Thyroid gland (tissue), 4 donors: ENCODE results near the gene DGKZ.

Source experiments
- POLR2A ChIP-seq, 2 donors: fragments of 450-650 bp; IDR thresholded peaks; one replicate each; pipeline ENCODE4 v1.6.1; 2017; ENCODE audit warnings: antibody characterized with exemption in 2 of 2, mild to moderate bottlenecking in 2 of 2, moderate library complexity in 1 of 2
- TF ChIP-seq, protein P1 (sequence below), 6 experiments: fragments of 200-600 bp in 3 of 6; fragments of 450-650 bp in 3 of 6; sonication (generic) in 3 of 6; IDR thresholded peaks; one replicate each; pipeline ENCODE4 v1.5.1; 2016 to 2019; ENCODE audit warnings: antibody characterized with exemption in 6 of 6, mild to moderate bottlenecking in 2 of 6, inconsistent platforms in 1 of 6, moderate library complexity in 1 of 6

DNA sequence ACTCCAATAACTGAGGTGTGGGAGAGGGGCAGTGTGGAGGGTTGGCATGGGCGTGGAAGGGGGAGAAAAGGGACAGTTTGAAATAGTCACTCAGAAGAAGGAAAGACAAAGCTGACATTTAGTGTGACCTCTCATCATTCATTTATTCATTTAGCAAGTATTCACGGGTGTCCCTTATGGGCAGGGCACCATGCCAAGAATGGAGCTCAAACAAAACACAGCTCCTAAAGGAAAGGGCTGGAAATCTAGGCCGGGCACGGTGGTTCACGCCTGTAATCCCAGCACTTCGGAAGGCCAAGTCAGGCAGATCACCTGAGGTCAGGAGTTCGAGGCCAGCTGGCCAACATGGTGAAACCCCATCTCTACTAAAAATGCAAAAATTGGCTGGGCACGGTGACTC is 19.4 kb upstream of the DGKZ start:
- TF ChIP-seq, protein P1, sequence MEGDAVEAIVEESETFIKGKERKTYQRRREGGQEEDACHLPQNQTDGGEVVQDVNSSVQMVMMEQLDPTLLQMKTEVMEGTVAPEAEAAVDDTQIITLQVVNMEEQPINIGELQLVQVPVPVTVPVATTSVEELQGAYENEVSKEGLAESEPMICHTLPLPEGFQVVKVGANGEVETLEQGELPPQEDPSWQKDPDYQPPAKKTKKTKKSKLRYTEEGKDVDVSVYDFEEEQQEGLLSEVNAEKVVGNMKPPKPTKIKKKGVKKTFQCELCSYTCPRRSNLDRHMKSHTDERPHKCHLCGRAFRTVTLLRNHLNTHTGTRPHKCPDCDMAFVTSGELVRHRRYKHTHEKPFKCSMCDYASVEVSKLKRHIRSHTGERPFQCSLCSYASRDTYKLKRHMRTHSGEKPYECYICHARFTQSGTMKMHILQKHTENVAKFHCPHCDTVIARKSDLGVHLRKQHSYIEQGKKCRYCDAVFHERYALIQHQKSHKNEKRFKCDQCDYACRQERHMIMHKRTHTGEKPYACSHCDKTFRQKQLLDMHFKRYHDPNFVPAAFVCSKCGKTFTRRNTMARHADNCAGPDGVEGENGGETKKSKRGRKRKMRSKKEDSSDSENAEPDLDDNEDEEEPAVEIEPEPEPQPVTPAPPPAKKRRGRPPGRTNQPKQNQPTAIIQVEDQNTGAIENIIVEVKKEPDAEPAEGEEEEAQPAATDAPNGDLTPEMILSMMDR (IDR thresholded peaks at IDR 0.05) = no peak
- no peak for TF ChIP-seq POLR2A (IDR thresholded peaks at IDR 0.05)
